Thoracic aorta (tissue), 2 donors: ENCODE results near the gene LETM1. TPM values are rescaled to one million over a fixed set of nuclear protein-coding genes. Genes with fewer than 3 reads are reported as not detected.

Experiments used
- ATAC-seq: fragments of 150-250 bp; one replicate; pipeline ENCODE4 v1.8.0; 2017; ENCODE audit warnings: low read depth; ENCODE audit not compliant: insufficient number of reproducible peaks, low FRiP score
- DNase-seq: peaks from one replicate; pipeline ENCODE4 v3.0.0-alpha.2; 2020; ENCODE audit warnings: low spot score
- H3K27ac ChIP-seq, 2 donors: fragments of 200-600 bp; sonication (generic); 1 replicate in 1 of 2; 2 replicates in 1 of 2; pipeline ENCODE4 v1.5.1; 2016; ENCODE audit warnings: mild to moderate bottlenecking in 2 of 2, moderate library complexity in 2 of 2
- H3K27me3 ChIP-seq: fragments of 200-600 bp; sonication (generic); replicated peaks from 2 replicates; pipeline ENCODE4 v1.6.0; 2016; ENCODE audit warnings: mild to moderate bottlenecking; ENCODE audit not compliant: insufficient read depth
- H3K36me3 ChIP-seq: fragments of 200-600 bp; sonication (generic); one replicate; pipeline ENCODE4 v1.5.1; 2016
- H3K4me1 ChIP-seq, 2 donors: fragments of 200-600 bp; sonication (generic); 1 replicate in 1 of 2; 2 replicates in 1 of 2; pipeline versions ENCODE4 v1.5.1 to v1.6.0; 2016; ENCODE audit warnings: low read depth in 2 of 2, mild to moderate bottlenecking in 1 of 2; ENCODE audit not compliant: control insufficient read depth in 1 of 2
- H3K4me3 ChIP-seq: fragments of 200-600 bp; sonication (generic); 2 replicates; pipeline ENCODE4 v1.5.1; 2016; ENCODE audit warnings: mild to moderate bottlenecking
- H3K9me3 ChIP-seq: fragments of 200-600 bp; sonication (generic); 2 replicates; pipeline ENCODE4 v1.5.1; 2016
- total RNA-seq, 2 donors: library from RNA; depleted of rRNA; stranded (reverse); fragments of >200 nt; gene quantifications; one replicate each; pipeline versions ENCODE4 v1.1.0 to v1.2.3, GENCODE V29; 2016
- TF ChIP-seq, protein P1 (sequence below): fragments of 200-600 bp; sonication (generic); IDR thresholded peaks from one replicate; pipeline ENCODE4 v1.5.1; 2019; ENCODE audit warnings: antibody characterized with exemption

LETM1 gene
- total RNA-seq, 2 donors from 2014 or later: 30.5 to 68.9 TPM

- Histone ChIP-seq H3K4me3 (no peak overlapping the region), H3K27me3 (no peaks in the 10 kb centered on the region), H3K27ac (no peak overlapping the region), H3K9me3 (no peaks in the 10 kb centered on the region), H3K4me1 (no peaks in the 10 kb centered on the region), H3K36me3 (no peaks in the 10 kb centered on the region)
- ATAC-seq: no peak
- no peak for DNase-seq
- TF ChIP-seq, protein P1, sequence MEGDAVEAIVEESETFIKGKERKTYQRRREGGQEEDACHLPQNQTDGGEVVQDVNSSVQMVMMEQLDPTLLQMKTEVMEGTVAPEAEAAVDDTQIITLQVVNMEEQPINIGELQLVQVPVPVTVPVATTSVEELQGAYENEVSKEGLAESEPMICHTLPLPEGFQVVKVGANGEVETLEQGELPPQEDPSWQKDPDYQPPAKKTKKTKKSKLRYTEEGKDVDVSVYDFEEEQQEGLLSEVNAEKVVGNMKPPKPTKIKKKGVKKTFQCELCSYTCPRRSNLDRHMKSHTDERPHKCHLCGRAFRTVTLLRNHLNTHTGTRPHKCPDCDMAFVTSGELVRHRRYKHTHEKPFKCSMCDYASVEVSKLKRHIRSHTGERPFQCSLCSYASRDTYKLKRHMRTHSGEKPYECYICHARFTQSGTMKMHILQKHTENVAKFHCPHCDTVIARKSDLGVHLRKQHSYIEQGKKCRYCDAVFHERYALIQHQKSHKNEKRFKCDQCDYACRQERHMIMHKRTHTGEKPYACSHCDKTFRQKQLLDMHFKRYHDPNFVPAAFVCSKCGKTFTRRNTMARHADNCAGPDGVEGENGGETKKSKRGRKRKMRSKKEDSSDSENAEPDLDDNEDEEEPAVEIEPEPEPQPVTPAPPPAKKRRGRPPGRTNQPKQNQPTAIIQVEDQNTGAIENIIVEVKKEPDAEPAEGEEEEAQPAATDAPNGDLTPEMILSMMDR: no peak
Observed at GRCh38 chr4:1772853-1773538, 83.0 kb downstream of the LETM1 start.

- Histone ChIP-seq H3K4me1 (no peaks in the 10 kb centered on the region), H3K36me3 (no peaks in the 10 kb centered on the region), H3K4me3 (no peak overlapping the region), H3K27me3 (no peaks in the 10 kb centered on the region), H3K9me3 (no peaks in the 10 kb centered on the region), H3K27ac (no peak overlapping the region)
- no peak for ATAC-seq
- DNase-seq: no peak
- TF ChIP-seq, protein P1: no peak
Observed at GRCh38 chr4:1771555-1772305, 84.2 kb downstream of the LETM1 start.

DNA sequence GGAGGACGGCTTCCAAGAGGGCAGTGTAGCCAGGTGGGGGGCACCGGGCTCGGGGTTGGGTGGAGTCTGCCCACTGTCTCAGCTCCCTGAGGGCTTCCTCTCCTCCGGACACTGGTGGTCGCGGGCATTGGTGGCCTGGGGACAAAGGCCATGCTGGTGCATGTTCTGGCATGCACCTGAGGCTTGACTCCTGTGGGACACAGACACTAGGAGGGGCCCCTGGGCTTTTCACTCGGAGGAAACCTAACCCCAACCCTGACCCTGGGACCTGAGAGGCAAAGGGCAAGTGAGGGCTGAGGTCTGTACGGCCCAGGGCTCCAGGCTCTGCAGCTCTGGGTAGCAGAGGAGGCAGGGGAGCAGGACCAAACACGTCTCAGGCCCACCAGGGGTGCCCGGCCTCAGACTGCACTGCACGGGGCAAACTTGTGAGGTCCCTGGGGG, 85.1 kb downstream of the LETM1 start:
- H3K4me3 ChIP-seq: no peak overlapping the region
- DNase-seq (no peak), ATAC-seq (no peak)
- no peaks in the 10 kb centered on the region for H3K9me3 ChIP-seq
- H3K36me3 ChIP-seq: no peaks in the 10 kb centered on the region
- no peaks in the 10 kb centered on the region for H3K4me1 ChIP-seq
- H3K27me3 ChIP-seq: no peaks in the 10 kb centered on the region
- TF ChIP-seq, protein P1: no peak
- no peak overlapping the region for H3K27ac ChIP-seq

DNA sequence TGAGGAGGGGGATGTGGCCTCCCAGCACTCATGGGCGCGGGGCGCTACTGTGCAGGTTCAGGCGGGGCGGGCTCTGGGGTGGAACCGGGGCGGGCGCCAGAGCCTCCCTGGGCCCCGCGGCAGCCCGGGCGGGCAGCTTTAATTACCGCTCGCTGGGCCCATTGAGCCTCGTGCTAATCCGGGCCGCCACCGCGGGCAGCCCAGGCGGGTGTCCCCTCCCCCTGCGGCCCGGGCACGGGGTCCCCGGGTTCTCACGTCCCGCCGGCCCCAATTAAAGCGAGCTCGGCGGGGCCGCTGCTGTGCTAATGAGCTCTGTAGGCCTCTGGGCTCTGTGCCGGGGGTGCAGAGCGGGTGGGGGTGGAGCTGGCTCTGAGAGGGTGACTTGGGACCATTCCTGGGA, 85.7 kb downstream of the LETM1 start:
- no peaks in the 10 kb centered on the region for H3K4me1 ChIP-seq
- TF ChIP-seq, protein P1: no peak
- no peak overlapping the region for H3K4me3 ChIP-seq
- no peaks in the 10 kb centered on the region for H3K27me3 ChIP-seq
- no peak for ATAC-seq
- no peak overlapping the region for H3K27ac ChIP-seq
- H3K36me3 ChIP-seq: no peaks in the 10 kb centered on the region
- DNase-seq: no peak
- H3K9me3 ChIP-seq: no peaks in the 10 kb centered on the region

- H3K27ac ChIP-seq: no peak overlapping the region
- H3K4me1 ChIP-seq: no peaks in the 10 kb centered on the region
- no peak overlapping the region for H3K4me3 ChIP-seq
- TF ChIP-seq, protein P1: no peak
- no peaks in the 10 kb centered on the region for H3K27me3 ChIP-seq
- ATAC-seq (no peak), DNase-seq (no peak)
- H3K36me3 ChIP-seq: no peaks in the 10 kb centered on the region
- H3K9me3 ChIP-seq: no peaks in the 10 kb centered on the region
Observed at GRCh38 chr4:1769692-1770091, 86.3 kb downstream of the LETM1 start.
